Limb (tissue), 2 donors: ENCODE measurements around the gene ATP6V1B1.
"Not testable (repeated sequence)": the region's sequence is repeated elsewhere in the genome, so short reads cannot be mapped to it uniquely, and the experiment has no call there.

Experiments used
- DNase-seq, 2 donors: peaks; one replicate each; pipeline ENCODE4 v3.0.0-alpha.2; 2016; ENCODE audit errors: extremely low spot score in 2 of 2

Gene ATP6V1B1

GRCh38 chr2:71005271-71006202, 69.8 kb downstream of the ATP6V1B1 start:
- DNase-seq: no peak

- no peak for DNase-seq
Measured at GRCh38 chr2:71006323-71006722, 70.6 kb downstream of the ATP6V1B1 start.

- DNase-seq: no peak
Measured at GRCh38 chr2:71006955-71007799, 71.5 kb downstream of the ATP6V1B1 start.

GRCh38 chr2:71008342-71008741, 72.6 kb downstream of the ATP6V1B1 start:
- DNase-seq: no peak

GRCh38 chr2:71011786-71012185, 76.1 kb downstream of the ATP6V1B1 start:
- not testable (repeated sequence) for DNase-seq
